Caco-2 (cell line): ENCODE results near the gene PTGES3. TPM values are rescaled to one million over a fixed set of nuclear protein-coding genes. Genes with fewer than 3 reads are reported as not detected.

ENCODE experiments used
- BruUV-seq: library from RNA; stranded (reverse); fragments of 400-500 nt; replicated peaks from 2 replicates; lab custom pipeline; 2021; lab: Mats Ljungman, UMichigan
- CTCF ChIA-PET: fragments of 300-600 bp; sonication (Branson Sonifier 250); formaldehyde crosslinking; loops from one replicate; lab custom pipeline; 2022; ENCODE audit warnings: antibody characterized with exemption; lab: Charles Lee
- POLR2A ChIA-PET: fragments of 300-600 bp; sonication (Branson Sonifier 250); formaldehyde crosslinking; loops from one replicate; lab custom pipeline; 2022; ENCODE audit warnings: antibody characterized with exemption; lab: Charles Lee
- DNase-seq, 2 experiments: peaks; one replicate each; pipeline versions ENCODE4 v3.0.0 to v3.0.0-alpha.2; 2020 to 2022
- H3K27me3 ChIP-seq: replicated peaks from 2 replicates; pipeline ENCODE4 v1.6.0; 2011; ENCODE audit warnings: low read length; ENCODE audit not compliant: control insufficient read depth, insufficient read depth
- H3K36me3 ChIP-seq: 2 replicates; pipeline ENCODE4 v1.5.1; 2011; ENCODE audit warnings: low read length; ENCODE audit not compliant: control insufficient read depth, insufficient read depth
- H3K4me1 ChIP-seq: fragments of 250-450 bp; sonication (Bioruptor Pico); 2 replicates; pipeline ENCODE4 v1.5.1; 2020; ENCODE audit warnings: mild to moderate bottlenecking
- H3K4me3 ChIP-seq: 2 replicates; pipeline ENCODE4 v1.5.1; 2011; ENCODE audit warnings: low read depth, mild to moderate bottlenecking, control low read depth, low read length
- H3K9me3 ChIP-seq: fragments of 250-450 bp; sonication (Bioruptor Pico); 2 replicates; pipeline ENCODE4 v1.5.1; 2020; ENCODE audit warnings: mild to moderate bottlenecking, moderate library complexity
- H3K27ac Mint-ChIP-seq: one replicate; pipeline ENCODE4 v1.8.0; 2022; ENCODE audit warnings: mixed read lengths; ENCODE audit not compliant: unreplicated experiment
- H3K27me3 Mint-ChIP-seq: one replicate; pipeline ENCODE4 v1.8.0; 2022; ENCODE audit warnings: mixed read lengths; ENCODE audit not compliant: insufficient read depth, unreplicated experiment
- H3K36me3 Mint-ChIP-seq: one replicate; pipeline ENCODE4 v1.8.0; 2022; ENCODE audit warnings: mild to moderate bottlenecking, mixed read lengths; ENCODE audit not compliant: insufficient read depth, unreplicated experiment
- H3K4me1 Mint-ChIP-seq: one replicate; pipeline ENCODE4 v1.8.0; 2022; ENCODE audit warnings: low read depth, mixed read lengths; ENCODE audit not compliant: unreplicated experiment
- H3K4me3 Mint-ChIP-seq: one replicate; pipeline ENCODE4 v1.8.0; 2022; ENCODE audit warnings: mild to moderate bottlenecking, moderate library complexity, mixed read lengths; ENCODE audit not compliant: unreplicated experiment
- H3K9me3 Mint-ChIP-seq: one replicate; pipeline ENCODE4 v1.8.0; 2022; ENCODE audit warnings: mixed read lengths; ENCODE audit not compliant: unreplicated experiment
- intact Hi-C: fragments of 100-400 bp; cut with micrococcal nuclease; formaldehyde crosslinking; loops from one replicate; pipeline ENCODE4 v1.10.0; 2022; ENCODE audit not compliant: unreplicated experiment
- total RNA-seq: library from RNA; stranded (reverse); gene quantifications from 2 replicates; pipeline ENCODE4 v1.2.3, GENCODE V29; 2022
- TF ChIP-seq, protein P1 (sequence below), 2 experiments: fragments of 200-600 bp in 1 of 2; IDR thresholded peaks; 1 replicate in 1 of 2; 2 replicates in 1 of 2; pipeline versions ENCODE4 v1.5.1 to v1.8.0; 2011 to 2022; ENCODE audit warnings: antibody characterized with exemption in 1 of 2, control low read depth in 1 of 2, inconsistent platforms in 1 of 2, low read depth in 1 of 2, low read length in 1 of 2, mild to moderate bottlenecking in 1 of 2, moderate library complexity in 1 of 2; ENCODE audit not compliant: insufficient read depth in 1 of 2, severe bottlenecking in 1 of 2, unreplicated experiment in 1 of 2

The PTGES3 gene
- total RNA-seq, 1 experiment from 2014 or later, result 242 TPM

DNA sequence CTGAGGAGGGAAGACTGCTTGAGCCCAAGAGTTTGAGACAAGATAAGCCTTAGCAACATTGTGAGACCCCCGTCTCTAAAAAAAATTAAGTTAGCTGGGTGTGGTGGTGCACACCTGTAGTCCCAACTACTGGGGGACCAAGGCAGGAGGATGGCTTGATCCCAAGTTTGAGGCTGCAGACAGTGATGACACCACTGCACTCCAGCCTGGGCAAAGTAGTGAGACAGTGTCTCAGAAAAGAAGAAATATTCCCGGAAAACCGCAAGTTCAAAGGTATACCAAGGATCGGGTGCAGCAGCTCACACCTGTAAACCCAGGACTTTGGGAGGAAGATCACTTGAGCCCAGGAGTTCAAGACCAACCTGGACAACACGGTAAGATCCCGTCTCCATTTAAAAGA lies 5.8 kb downstream of the PTGES3 start:
- Histone ChIP-seq H3K27me3 (no peaks in the 10 kb centered on the region), H3K9me3 (no peaks in the 10 kb centered on the region), H3K4me3 (no peak overlapping the region), H3K4me1 (peaks cover 6% of the 10 kb centered on the region; the same call in 1 of the 2 replicates), H3K36me3 (0 out of 2 replicates have a peak, but pooled peaks cover 2% of the 10 kb centered on the region)
- Mint-ChIP-seq H3K4me1 (no peaks in the 10 kb centered on the region), H3K4me3 (no peak overlapping the region), H3K9me3 (no peaks in the 10 kb centered on the region), H3K36me3 (peaks cover 91% of the 10 kb centered on the region), H3K27me3 (no peaks in the 10 kb centered on the region), H3K27ac (no peak overlapping the region)
- no TSS peak for BruUV-seq
- intact Hi-C loops, result no loop called here
- ChIA-PET CTCF (interaction anchor here (0.6 kb wide), 1 partner anchor 9 kb away, joined by 3 read pairs; no protein-coding TSS in a partner anchor), POLR2A (no interaction called here)
- DNase-seq, result no peak
- TF ChIP-seq, protein P1, sequence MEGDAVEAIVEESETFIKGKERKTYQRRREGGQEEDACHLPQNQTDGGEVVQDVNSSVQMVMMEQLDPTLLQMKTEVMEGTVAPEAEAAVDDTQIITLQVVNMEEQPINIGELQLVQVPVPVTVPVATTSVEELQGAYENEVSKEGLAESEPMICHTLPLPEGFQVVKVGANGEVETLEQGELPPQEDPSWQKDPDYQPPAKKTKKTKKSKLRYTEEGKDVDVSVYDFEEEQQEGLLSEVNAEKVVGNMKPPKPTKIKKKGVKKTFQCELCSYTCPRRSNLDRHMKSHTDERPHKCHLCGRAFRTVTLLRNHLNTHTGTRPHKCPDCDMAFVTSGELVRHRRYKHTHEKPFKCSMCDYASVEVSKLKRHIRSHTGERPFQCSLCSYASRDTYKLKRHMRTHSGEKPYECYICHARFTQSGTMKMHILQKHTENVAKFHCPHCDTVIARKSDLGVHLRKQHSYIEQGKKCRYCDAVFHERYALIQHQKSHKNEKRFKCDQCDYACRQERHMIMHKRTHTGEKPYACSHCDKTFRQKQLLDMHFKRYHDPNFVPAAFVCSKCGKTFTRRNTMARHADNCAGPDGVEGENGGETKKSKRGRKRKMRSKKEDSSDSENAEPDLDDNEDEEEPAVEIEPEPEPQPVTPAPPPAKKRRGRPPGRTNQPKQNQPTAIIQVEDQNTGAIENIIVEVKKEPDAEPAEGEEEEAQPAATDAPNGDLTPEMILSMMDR (IDR thresholded peaks at IDR 0.05; ENCODE audit: insufficient read depth in 1 of 2, low read depth in 1 of 2, low read length in 1 of 2, severe bottlenecking in 1 of 2, unreplicated experiment in 1 of 2), result no peak

DNA sequence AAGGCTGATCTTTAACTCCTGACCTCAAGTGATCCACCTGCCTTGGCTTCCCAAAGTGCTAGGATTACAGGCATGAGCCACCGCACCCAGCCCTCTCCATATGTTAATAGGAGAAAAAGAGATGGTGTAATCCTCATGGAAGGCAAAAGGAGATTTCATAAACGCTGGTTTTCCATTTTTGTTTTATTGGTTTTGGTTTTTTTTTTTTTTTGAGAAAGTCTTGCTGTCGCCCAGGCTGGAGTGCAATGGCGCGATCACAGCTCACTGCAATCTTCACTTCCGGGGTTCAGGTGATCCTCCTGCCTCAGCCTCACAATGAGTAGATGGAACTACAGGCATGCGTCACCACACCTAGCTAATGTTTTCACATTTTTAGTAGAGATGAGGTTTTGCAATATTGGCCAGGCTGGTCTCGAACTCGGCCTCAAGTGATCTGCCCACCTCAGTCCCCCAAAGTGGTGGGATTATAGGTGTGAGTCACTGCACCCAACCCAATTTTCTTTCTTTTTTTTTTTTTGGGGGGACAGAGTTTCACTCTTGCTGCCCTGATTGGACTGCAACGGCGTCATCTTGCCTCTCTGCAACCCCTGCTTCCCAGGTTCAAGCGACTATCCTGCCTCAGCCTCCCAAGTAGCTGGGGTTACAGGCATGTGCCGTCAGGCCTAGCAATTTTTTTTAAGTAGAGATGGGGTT lies 8.1 kb downstream of the PTGES3 start:
- no TSS peak for BruUV-seq
- H3K9me3 Mint-ChIP-seq, result no peaks in the 10 kb centered on the region
- DNase-seq, result no peak
- H3K36me3 ChIP-seq, result 0 out of 2 replicates have a peak, but pooled peaks cover 2% of the 10 kb centered on the region
- intact Hi-C loops, result no loop called here
- H3K36me3 Mint-ChIP-seq, result peaks cover 83% of the 10 kb centered on the region
- H3K4me1 ChIP-seq, result peaks cover 8% of the 10 kb centered on the region; the same call in 1 of the 2 replicates
- no peak overlapping the region for H3K27ac Mint-ChIP-seq
- no peak overlapping the region for H3K4me3 ChIP-seq
- no peaks in the 10 kb centered on the region for H3K27me3 Mint-ChIP-seq
- no peak overlapping the region for H3K4me3 Mint-ChIP-seq
- no peaks in the 10 kb centered on the region for H3K27me3 ChIP-seq
- POLR2A ChIA-PET, result interaction anchor here (0.6 to 1.5 kb wide), 3 partner anchors 8 to 529 kb away, joined by 3 to 4 read pairs (median 4); partner anchors contain the start of gene PTGES3
- no peaks in the 10 kb centered on the region for H3K4me1 Mint-ChIP-seq
- TF ChIP-seq, protein P1 (IDR thresholded peaks at IDR 0.05; ENCODE audit: insufficient read depth in 1 of 2, low read depth in 1 of 2, low read length in 1 of 2, severe bottlenecking in 1 of 2, unreplicated experiment in 1 of 2), result no peak
- no peaks in the 10 kb centered on the region for H3K9me3 ChIP-seq
- CTCF ChIA-PET, result no interaction called here

DNA sequence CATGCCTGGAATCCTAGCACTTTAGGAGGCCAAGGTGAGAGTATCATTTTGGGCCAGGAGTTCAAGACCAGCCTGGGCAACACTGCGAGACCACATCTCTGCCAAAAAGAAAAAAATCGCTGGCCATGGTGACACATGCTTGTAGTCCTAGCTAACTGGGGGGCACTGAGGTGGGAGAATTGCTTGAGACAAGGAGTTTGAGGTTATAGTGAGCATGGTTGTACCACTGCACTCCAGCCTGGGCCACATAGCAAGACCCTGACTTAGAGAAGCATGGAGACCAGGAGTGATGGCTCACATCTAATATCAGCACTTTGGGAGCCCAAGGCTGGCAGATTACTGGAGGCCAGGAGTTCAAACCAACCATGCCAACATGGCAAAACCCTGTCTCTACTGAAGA lies 9.2 kb downstream of the PTGES3 start:
- POLR2A ChIA-PET, result interaction anchor here (1.5 kb wide), 1 partner anchor 9 kb away, joined by 4 read pairs; the partner anchor contains the start of gene PTGES3
- Mint-ChIP-seq H3K36me3 (peaks cover 81% of the 10 kb centered on the region), H3K4me3 (no peak overlapping the region), H3K27ac (no peak overlapping the region), H3K27me3 (no peaks in the 10 kb centered on the region), H3K4me1 (no peaks in the 10 kb centered on the region), H3K9me3 (no peaks in the 10 kb centered on the region)
- Histone ChIP-seq H3K27me3 (no peaks in the 10 kb centered on the region), H3K4me3 (no peak overlapping the region), H3K36me3 (0 out of 2 replicates have a peak, but pooled peaks cover 2% of the 10 kb centered on the region), H3K4me1 (peaks cover 8% of the 10 kb centered on the region; the same call in 1 of the 2 replicates), H3K9me3 (no peaks in the 10 kb centered on the region)
- no TSS peak for BruUV-seq
- CTCF ChIA-PET, result no interaction called here
- TF ChIP-seq, protein P1 (IDR thresholded peaks at IDR 0.05; ENCODE audit: insufficient read depth in 1 of 2, low read depth in 1 of 2, low read length in 1 of 2, severe bottlenecking in 1 of 2, unreplicated experiment in 1 of 2), result no peak
- intact Hi-C loops, result no loop called here
- DNase-seq, result no peak
